ENCODE measurements around the gene SDC4. TPM values are rescaled to one million over a fixed set of nuclear protein-coding genes. Genes with fewer than 3 reads are reported as not detected.

SDC4 gene
- polyA plus RNA-seq, 1 donor (not counting 4 experiments of a cell fraction or from before 2014, with no cell fraction given): 114 TPM

DNA sequence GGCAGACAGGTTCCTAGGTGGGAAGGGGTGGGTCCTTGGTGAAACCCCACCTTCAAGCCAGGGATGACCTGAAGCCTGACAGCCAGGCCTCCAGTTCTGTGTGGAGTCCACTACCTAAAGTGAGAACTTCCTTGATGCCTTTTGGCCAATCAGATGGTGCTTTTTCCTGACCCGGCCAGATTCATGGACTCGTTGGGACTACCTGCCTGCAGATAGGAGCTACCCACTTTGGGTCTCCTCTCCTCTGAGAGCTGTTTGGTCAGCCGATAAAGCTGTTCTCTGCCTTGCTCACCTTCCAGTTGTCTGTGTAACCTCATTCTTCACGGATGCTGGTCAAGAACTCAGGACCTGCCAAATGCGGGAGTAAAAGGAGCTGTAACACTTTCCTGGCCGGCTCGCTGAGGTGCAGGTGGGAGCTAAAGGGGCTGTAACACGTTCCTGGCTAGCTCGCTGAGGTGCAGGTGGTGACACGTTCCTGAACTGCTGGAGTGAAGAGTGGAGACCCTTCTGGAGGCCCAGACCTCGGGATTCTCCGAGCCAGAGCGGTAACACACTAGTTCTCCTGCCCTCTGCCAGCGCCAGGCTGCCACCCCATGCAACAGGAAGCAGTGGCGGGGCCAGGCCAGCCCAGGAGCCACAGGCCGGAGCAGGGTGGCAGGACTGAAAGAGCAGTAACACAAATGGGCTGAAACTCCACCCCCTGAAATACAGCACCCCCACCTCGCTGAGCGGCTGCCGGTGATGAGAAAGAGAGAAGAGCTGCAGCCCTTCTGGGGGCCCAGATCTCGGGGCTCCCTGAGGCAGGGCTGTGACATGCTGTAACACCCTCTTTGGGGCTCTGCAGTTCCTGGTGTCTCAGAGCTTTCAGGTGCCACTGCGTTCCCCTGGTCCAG is 46.2 kb upstream of the SDC4 start:
- Histone ChIP-seq H3K9ac (ENCODE audit: control insufficient read depth, extremely low read depth, insufficient read depth, low read length) (no peak overlapping the region), H3K4me3 (ENCODE audit: control insufficient read depth in 2 of 3, extremely low read depth in 1 of 3, insufficient read depth in 2 of 3, low read depth in 1 of 3, low read length in 3 of 3) (no peak overlapping the region), H3K27ac (ENCODE audit: control insufficient read depth, insufficient read depth, low read length) (no peak overlapping the region), H2AFZ (ENCODE audit: control insufficient read depth, low read length) (no peak overlapping the region), H3K36me3 (ENCODE audit: control insufficient read depth in 2 of 2, extremely low read depth in 1 of 2, insufficient read depth in 2 of 2, low read length in 2 of 2) (no peaks in the 10 kb centered on the region), H3K79me2 (ENCODE audit: control insufficient read depth, insufficient read depth, low read length) (no peaks in the 10 kb centered on the region), H3K9me3 (ENCODE audit: control insufficient read depth, low read depth, low read length) (no peaks in the 10 kb centered on the region), H3K4me2 (ENCODE audit: control insufficient read depth, extremely low read depth, insufficient read depth, low read depth, low read length) (no peak overlapping the region), H3K4me1 (ENCODE audit: control insufficient read depth, extremely low read depth, insufficient read depth, low read length) (no peaks in the 10 kb centered on the region), H3K27me3 (ENCODE audit: control insufficient read depth, extremely low read depth, insufficient read depth, low read length) (no peaks in the 10 kb centered on the region), H3K9me1 (ENCODE audit: control insufficient read depth, extremely low read depth, insufficient read depth, low read length) (no peaks in the 10 kb centered on the region), H4K20me1 (ENCODE audit: control insufficient read depth, extremely low read depth, insufficient read depth, low read length) (no peaks in the 10 kb centered on the region)
- FAIRE-seq (no peak), DNase-seq (ENCODE audit: low read depth, low spot score) (no peak)
- dilution Hi-C loops (cut with MboI; ENCODE audit: extremely low pct_ligation_motif_present, low sequenced_read_pairs): no loop called here
- TF ChIP-seq EZH2 (IDR thresholded peaks at IDR 0.05; ENCODE audit: low read length) (no peak), CTCF (optimal IDR thresholded peaks at IDR 0.05 in 1 of 3, IDR thresholded peaks at IDR 0.05 in 1 of 3, conservative IDR thresholded peaks at IDR 0.05 in 1 of 3; ENCODE audit: extremely low read depth in 1 of 3, insufficient read depth in 2 of 3, low read length in 3 of 3) (no peak)

GRCh38 chr20:45392733-45393132 is 44.5 kb upstream of the SDC4 start:
- Histone ChIP-seq H3K4me2 (ENCODE audit: control insufficient read depth, extremely low read depth, insufficient read depth, low read depth, low read length) (no peak overlapping the region), H3K27ac (ENCODE audit: control insufficient read depth, insufficient read depth, low read length) (no peak overlapping the region), H3K9me1 (ENCODE audit: control insufficient read depth, extremely low read depth, insufficient read depth, low read length) (no peaks in the 10 kb centered on the region), H2AFZ (ENCODE audit: control insufficient read depth, low read length) (no peak overlapping the region), H3K79me2 (ENCODE audit: control insufficient read depth, insufficient read depth, low read length) (no peaks in the 10 kb centered on the region), H3K9ac (ENCODE audit: control insufficient read depth, extremely low read depth, insufficient read depth, low read length) (no peak overlapping the region), H3K4me3 (ENCODE audit: control insufficient read depth in 2 of 3, extremely low read depth in 1 of 3, insufficient read depth in 2 of 3, low read depth in 1 of 3, low read length in 3 of 3) (no peak overlapping the region), H3K9me3 (ENCODE audit: control insufficient read depth, low read depth, low read length) (no peaks in the 10 kb centered on the region), H3K27me3 (ENCODE audit: control insufficient read depth, extremely low read depth, insufficient read depth, low read length) (no peaks in the 10 kb centered on the region), H3K4me1 (ENCODE audit: control insufficient read depth, extremely low read depth, insufficient read depth, low read length) (no peaks in the 10 kb centered on the region), H4K20me1 (ENCODE audit: control insufficient read depth, extremely low read depth, insufficient read depth, low read length) (no peaks in the 10 kb centered on the region), H3K36me3 (ENCODE audit: control insufficient read depth in 2 of 2, extremely low read depth in 1 of 2, insufficient read depth in 2 of 2, low read length in 2 of 2) (no peaks in the 10 kb centered on the region)
- FAIRE-seq: no peak
- TF ChIP-seq CTCF (optimal IDR thresholded peaks at IDR 0.05 in 1 of 3, IDR thresholded peaks at IDR 0.05 in 1 of 3, conservative IDR thresholded peaks at IDR 0.05 in 1 of 3; ENCODE audit: extremely low read depth in 1 of 3, insufficient read depth in 2 of 3, low read length in 3 of 3) (peak in 1 of 3 experiments; percentile 19), EZH2 (IDR thresholded peaks at IDR 0.05; ENCODE audit: low read length) (no peak)
- no peak for DNase-seq (ENCODE audit: low read depth, low spot score)
- dilution Hi-C loops (cut with MboI; ENCODE audit: extremely low pct_ligation_motif_present, low sequenced_read_pairs): no loop called here
